Neuronal stem cell (in vitro differentiated cells): Measurements from ENCODE around the gene TEK.

ENCODE experiments used
- DNase-seq: peaks from one replicate; pipeline ENCODE4 v3.0.0-alpha.2; 2013; ENCODE audit warnings: low spot score
- H2AFZ ChIP-seq: one replicate; pipeline ENCODE4 v1.6.1; 2013; ENCODE audit warnings: mild to moderate bottlenecking, low read length, inconsistent platforms
- H2AK5ac ChIP-seq: 2 replicates; pipeline ENCODE4 v1.6.1; 2013; ENCODE audit warnings: low read depth, mild to moderate bottlenecking, inconsistent platforms, low read length, moderate library complexity, mixed read lengths
- H2BK120ac ChIP-seq: 2 replicates; pipeline ENCODE4 v1.6.1; 2013; ENCODE audit warnings: low read depth, mild to moderate bottlenecking, inconsistent platforms, low read length, moderate library complexity, mixed read lengths
- H2BK12ac ChIP-seq: one replicate; pipeline ENCODE4 v1.6.1; 2013; ENCODE audit warnings: low read length, inconsistent platforms
- H2BK15ac ChIP-seq: 2 replicates; pipeline ENCODE4 v1.6.1; 2013; ENCODE audit warnings: mild to moderate bottlenecking, low read length, inconsistent platforms, mixed read lengths
- H2BK5ac ChIP-seq: one replicate; pipeline ENCODE4 v1.6.1; 2013; ENCODE audit warnings: inconsistent platforms, mild to moderate bottlenecking, low read length, moderate library complexity
- H3K14ac ChIP-seq: one replicate; pipeline ENCODE4 v1.6.1; 2013; ENCODE audit warnings: low read length, inconsistent platforms
- H3K18ac ChIP-seq: 2 replicates; pipeline ENCODE4 v1.6.1; 2013; ENCODE audit warnings: low read length, inconsistent platforms
- H3K23ac ChIP-seq: 2 replicates; pipeline ENCODE4 v1.6.1; 2013; ENCODE audit warnings: low read depth, mild to moderate bottlenecking, mixed read lengths, low read length, inconsistent platforms; ENCODE audit not compliant: poor library complexity
- H3K27ac ChIP-seq: replicated peaks from 3 replicates; pipeline ENCODE4 v1.5.1; 2013; ENCODE audit warnings: low read length, inconsistent platforms
- H3K27me3 ChIP-seq, 3 experiments: 2 replicates each; pipeline ENCODE4 v1.6.1; 2013; ENCODE audit warnings: low read length in 3 of 3, mild to moderate bottlenecking in 2 of 3, inconsistent platforms in 1 of 3, low read depth in 1 of 3, mixed read lengths in 1 of 3, moderate library complexity in 1 of 3; ENCODE audit not compliant: control insufficient read depth in 3 of 3, insufficient read depth in 3 of 3
- H3K36me3 ChIP-seq, 2 donors: replicated peaks in 1 of 2; 2 replicates each; pipeline ENCODE4 v1.6.1; 2013; ENCODE audit warnings: low read length in 2 of 2; ENCODE audit not compliant: control insufficient read depth in 2 of 2, insufficient read depth in 2 of 2
- H3K4ac ChIP-seq: 2 replicates; pipeline ENCODE4 v1.6.1; 2013; ENCODE audit warnings: inconsistent platforms, mild to moderate bottlenecking, low read length, moderate library complexity
- H3K4me1 ChIP-seq, 2 donors: 1 replicate in 1 of 2; 2 replicates in 1 of 2; pipeline ENCODE4 v1.6.1; 2013; ENCODE audit warnings: low read length in 2 of 2, low read depth in 1 of 2; ENCODE audit not compliant: control insufficient read depth in 2 of 2, insufficient read depth in 1 of 2
- H3K4me2 ChIP-seq: one replicate; pipeline ENCODE4 v1.6.1; 2013; ENCODE audit warnings: mild to moderate bottlenecking, low read length, inconsistent platforms; ENCODE audit not compliant: insufficient read depth, poor library complexity, severe bottlenecking
- H3K4me3 ChIP-seq, 2 donors: 2 replicates each; pipeline ENCODE4 v1.5.1; 2013; ENCODE audit warnings: low read length in 2 of 2, mild to moderate bottlenecking in 2 of 2, inconsistent platforms in 1 of 2, moderate library complexity in 1 of 2
- H3K79me1 ChIP-seq: one replicate; pipeline ENCODE4 v1.6.1; 2013; ENCODE audit warnings: low read depth, mild to moderate bottlenecking, inconsistent platforms, low read length, moderate library complexity
- H3K9ac ChIP-seq: one replicate; pipeline ENCODE4 v1.6.1; 2013; ENCODE audit warnings: mild to moderate bottlenecking, low read depth, low read length, inconsistent platforms; ENCODE audit not compliant: poor library complexity
- H3K9me3 ChIP-seq, 2 donors: replicated peaks in 1 of 2; 2 replicates each; pipeline versions ENCODE3 to v1.6.1; 2013; ENCODE audit warnings: low read length in 2 of 2, mild to moderate bottlenecking in 2 of 2, inconsistent platforms in 1 of 2, low read depth in 1 of 2, mixed read lengths in 1 of 2, moderate library complexity in 1 of 2; ENCODE audit not compliant: control insufficient read depth in 2 of 2, insufficient read depth in 1 of 2
- H4K8ac ChIP-seq: one replicate; pipeline ENCODE4 v1.6.1; 2013; ENCODE audit warnings: low read depth, mild to moderate bottlenecking, inconsistent platforms, low read length, moderate library complexity
- H4K91ac ChIP-seq: one replicate; pipeline ENCODE4 v1.6.1; 2013; ENCODE audit warnings: low read length, low read depth, mild to moderate bottlenecking, inconsistent platforms; ENCODE audit not compliant: poor library complexity
- WGBS, 2 donors: extraction: QIAGEN DNeasy Blood & Tissue Kit; methylation state at CpG; one replicate each; pipeline ENCODE4 v1.1.7; 2013; ENCODE audit warnings: missing lambda C conversion rate in 2 of 2, mixed read lengths in 1 of 2; ENCODE audit not compliant: insufficient read length in 2 of 2, insufficient replicate concordance in 1 of 2; ENCODE audit errors: extremely low coverage in 2 of 2; 5-methylcytosine and 5-hydroxymethylcytosine counted together

TEK gene

GRCh38 chr9:27204578-27204977, 95.6 kb downstream of the TEK start:
- WGBS, 2 donors: no CpG with 5 or more reads among the region's 4 CpGs
- Histone ChIP-seq H3K27me3 (no peaks in the 10 kb centered on the region), H2BK15ac (no peak overlapping the region), H3K4ac (no peak overlapping the region), H2BK120ac (no peak overlapping the region), H2BK12ac (no peak overlapping the region), H3K27ac (no peak overlapping the region), H3K14ac (no peak overlapping the region), H4K8ac (no peak overlapping the region), H3K4me3 (no peak overlapping the region), H2AK5ac (no peak overlapping the region), H3K4me1 (no peaks in the 10 kb centered on the region), H3K4me2 (no peak overlapping the region), H3K36me3 (peaks cover 0 to 13% of the 10 kb centered on the region in 2 donors), H3K79me1 (no peaks in the 10 kb centered on the region), H2BK5ac (no peak overlapping the region), H3K23ac (no peak overlapping the region), H3K9ac (no peak overlapping the region), H4K91ac (no peak overlapping the region), H3K18ac (no peak overlapping the region), H3K9me3 (no peaks in the 10 kb centered on the region), H2AFZ (no peak overlapping the region)
- DNase-seq: no peak

GRCh38 chr9:27205198-27205597, 96.2 kb downstream of the TEK start:
- Histone ChIP-seq H4K8ac (no peak overlapping the region), H2AFZ (no peak overlapping the region), H3K4me3 (no peak overlapping the region), H3K9me3 (no peaks in the 10 kb centered on the region), H3K14ac (no peak overlapping the region), H3K79me1 (no peaks in the 10 kb centered on the region), H2BK120ac (no peak overlapping the region), H2BK15ac (no peak overlapping the region), H3K36me3 (peaks cover 0 to 13% of the 10 kb centered on the region in 2 donors), H3K9ac (no peak overlapping the region), H3K4me2 (no peak overlapping the region), H2BK12ac (no peak overlapping the region), H2BK5ac (no peak overlapping the region), H2AK5ac (no peak overlapping the region), H3K23ac (no peak overlapping the region), H3K18ac (no peak overlapping the region), H3K4ac (no peak overlapping the region), H3K27ac (no peak overlapping the region), H3K4me1 (no peaks in the 10 kb centered on the region), H3K27me3 (no peaks in the 10 kb centered on the region), H4K91ac (no peak overlapping the region)
- no peak for DNase-seq
- no CpG with 5 or more reads among the region's 2 CpGs for WGBS, 2 donors

- WGBS, 2 donors: no CpG with 5 or more reads among the region's 7 CpGs
- no peak overlapping the region for H4K91ac ChIP-seq
- no peak overlapping the region for H3K4me2 ChIP-seq
Measured at GRCh38 chr9:27206041-27206440, 97.0 kb downstream of the TEK start.

GRCh38 chr9:27209034-27209433, 100.0 kb downstream of the TEK start:
- no peak overlapping the region for H4K8ac ChIP-seq
- H2BK5ac ChIP-seq: no peak overlapping the region
- H3K27me3 ChIP-seq: no peaks in the 10 kb centered on the region
- no peak overlapping the region for H3K14ac ChIP-seq
- H3K79me1 ChIP-seq: no peaks in the 10 kb centered on the region
- no peaks in the 10 kb centered on the region for H3K4me1 ChIP-seq
- H3K9me3 ChIP-seq: no peaks in the 10 kb centered on the region
- H3K4ac ChIP-seq: no peak overlapping the region
- H2BK15ac ChIP-seq: no peak overlapping the region
- no peak overlapping the region for H2AK5ac ChIP-seq
- WGBS, 2 donors: no CpG with 5 or more reads among the region's 3 CpGs
- no peak overlapping the region for H3K23ac ChIP-seq
- H3K4me2 ChIP-seq: no peak overlapping the region
- no peak overlapping the region for H2AFZ ChIP-seq
- DNase-seq: no peak
- no peak overlapping the region for H3K4me3 ChIP-seq
- H2BK12ac ChIP-seq: no peak overlapping the region
- no peak overlapping the region for H3K18ac ChIP-seq
- no peak overlapping the region for H2BK120ac ChIP-seq
- peaks cover 0 to 20% of the 10 kb centered on the region in 2 donors for H3K36me3 ChIP-seq
- H4K91ac ChIP-seq: no peak overlapping the region
- H3K9ac ChIP-seq: no peak overlapping the region
- H3K27ac ChIP-seq: no peak overlapping the region

More at GRCh38 chr9:27206041-27206440, 97.0 kb downstream of the TEK start:
- H2BK5ac ChIP-seq: no peak overlapping the region
- no peaks in the 10 kb centered on the region for H3K79me1 ChIP-seq
- H3K18ac ChIP-seq: no peak overlapping the region
- H3K9me3 ChIP-seq: no peaks in the 10 kb centered on the region
- H3K14ac ChIP-seq: no peak overlapping the region
- H2BK15ac ChIP-seq: no peak overlapping the region
- H2BK12ac ChIP-seq: no peak overlapping the region
- H2AFZ ChIP-seq: no peak overlapping the region
- no peak for DNase-seq
- H4K8ac ChIP-seq: no peak overlapping the region
- no peak overlapping the region for H3K9ac ChIP-seq
- no peak overlapping the region for H3K4ac ChIP-seq
- H3K27ac ChIP-seq: no peak overlapping the region
- H3K27me3 ChIP-seq: no peaks in the 10 kb centered on the region
- peaks cover 0 to 13% of the 10 kb centered on the region in 2 donors for H3K36me3 ChIP-seq
- no peak overlapping the region for H2AK5ac ChIP-seq
- no peak overlapping the region for H2BK120ac ChIP-seq
- no peaks in the 10 kb centered on the region for H3K4me1 ChIP-seq
- H3K23ac ChIP-seq: no peak overlapping the region
- no peak overlapping the region for H3K4me3 ChIP-seq
